Karpas-422 (cell line): Measurements from ENCODE around the gene HPS5. TPM values are rescaled to one million over a fixed set of nuclear protein-coding genes. Genes with fewer than 3 reads are reported as not detected.

Source experiments
- DNase-seq: peaks from one replicate; pipeline ENCODE4 v3.0.0-alpha.2; 2015
- H2AFZ ChIP-seq: fragments of 200-600 bp; sonication (generic); 2 replicates; pipeline ENCODE4 v1.6.1; 2014; ENCODE audit warnings: antibody characterized with exemption, low read length, mixed read lengths
- H3K27ac ChIP-seq: fragments of 200-600 bp; sonication (generic); 2 replicates; pipeline ENCODE4 v1.5.1; 2014; ENCODE audit warnings: mild to moderate bottlenecking, low read length, moderate library complexity
- H3K27me3 ChIP-seq: fragments of 200-600 bp; sonication (generic); 2 replicates; pipeline ENCODE4 v1.6.1; 2014; ENCODE audit warnings: low read length, mixed read lengths
- H3K36me3 ChIP-seq: fragments of 200-600 bp; sonication (generic); 2 replicates; pipeline ENCODE4 v1.6.1; 2014; ENCODE audit warnings: low read length, mixed read lengths; ENCODE audit not compliant: insufficient read depth
- H3K4me1 ChIP-seq: fragments of 200-600 bp; sonication (generic); 2 replicates; pipeline ENCODE4 v1.6.1; 2014; ENCODE audit warnings: mild to moderate bottlenecking, low read length, mixed read lengths
- H3K4me2 ChIP-seq: fragments of 200-600 bp; sonication (generic); 2 replicates; pipeline ENCODE4 v1.6.1; 2014; ENCODE audit warnings: low read length, low read depth, mild to moderate bottlenecking; ENCODE audit not compliant: poor library complexity, severe bottlenecking
- H3K4me3 ChIP-seq: fragments of 200-600 bp; sonication (generic); 2 replicates; pipeline ENCODE4 v1.5.1; 2014; ENCODE audit warnings: mild to moderate bottlenecking, antibody characterized with exemption, low read length, mixed read lengths
- H3K79me2 ChIP-seq: fragments of 200-600 bp; sonication (generic); 2 replicates; pipeline ENCODE4 v1.6.1; 2014; ENCODE audit warnings: mild to moderate bottlenecking, low read length, mixed read lengths
- H3K9ac ChIP-seq: fragments of 200-600 bp; sonication (generic); 2 replicates; pipeline ENCODE4 v1.6.0; 2014; ENCODE audit warnings: low read length
- H3K9me2 ChIP-seq: fragments of 200-600 bp; sonication (generic), shearing (Covaris generic); replicated peaks from 2 replicates; pipeline ENCODE4 v1.6.0; 2014; ENCODE audit warnings: mild to moderate bottlenecking, low read length, moderate library complexity; ENCODE audit not compliant: insufficient read depth
- H3K9me3 ChIP-seq: fragments of 300-700, 200-600 bp; sonication (generic); 2 replicates; pipeline ENCODE4 v1.6.1; 2014; ENCODE audit warnings: low read length, mixed read lengths
- H4K20me1 ChIP-seq: fragments of 200-600 bp; sonication (generic); 2 replicates; pipeline ENCODE4 v1.6.1; 2014; ENCODE audit warnings: mild to moderate bottlenecking, antibody characterized with exemption, low read length, low read depth; ENCODE audit not compliant: insufficient read depth
- total RNA-seq: library from RNA; depleted of rRNA; stranded (reverse); fragments of >200 nt; shearing (Covaris generic); gene quantifications from 2 replicates; pipeline ENCODE4 v1.2.3, GENCODE V29; 2014; ENCODE audit warnings: low replicate concordance

The HPS5 gene
- total RNA-seq, 1 experiment from 2014 or later: 44.2 TPM

DNA sequence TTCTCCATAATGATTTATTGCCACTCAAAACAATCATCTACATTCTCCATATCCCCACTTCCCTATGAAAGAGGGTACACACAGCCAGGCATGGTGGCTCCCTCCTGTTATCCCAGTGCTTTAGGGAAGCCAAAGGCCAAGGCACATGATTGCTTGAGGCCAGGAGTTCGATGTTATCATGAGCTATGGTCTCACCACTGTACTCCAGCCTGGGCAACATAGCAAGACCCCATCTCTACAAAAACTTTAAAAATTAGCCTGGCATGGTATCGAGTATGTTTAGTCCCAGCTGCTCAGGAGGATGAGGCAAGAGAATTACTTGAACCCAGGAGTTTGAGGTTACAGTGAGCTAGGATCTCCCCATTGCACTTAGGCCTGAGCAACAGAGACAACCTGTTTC lies 6.0 kb downstream of the HPS5 start:
- Histone ChIP-seq H3K36me3 (peaks cover 37% of the 10 kb centered on the region), H3K27ac (no peak overlapping the region), H3K9me3 (no peaks in the 10 kb centered on the region), H3K9ac (no peak overlapping the region), H4K20me1 (peaks cover 6% of the 10 kb centered on the region; the same call in 1 of the 2 replicates), H3K79me2 (peaks cover 87% of the 10 kb centered on the region), H2AFZ (no peak overlapping the region), H3K4me2 (no peak overlapping the region), H3K4me1 (peaks cover 48% of the 10 kb centered on the region), H3K4me3 (no peak overlapping the region), H3K27me3 (no peaks in the 10 kb centered on the region), H3K9me2 (no peaks in the 10 kb centered on the region)
- no peak for DNase-seq

DNA sequence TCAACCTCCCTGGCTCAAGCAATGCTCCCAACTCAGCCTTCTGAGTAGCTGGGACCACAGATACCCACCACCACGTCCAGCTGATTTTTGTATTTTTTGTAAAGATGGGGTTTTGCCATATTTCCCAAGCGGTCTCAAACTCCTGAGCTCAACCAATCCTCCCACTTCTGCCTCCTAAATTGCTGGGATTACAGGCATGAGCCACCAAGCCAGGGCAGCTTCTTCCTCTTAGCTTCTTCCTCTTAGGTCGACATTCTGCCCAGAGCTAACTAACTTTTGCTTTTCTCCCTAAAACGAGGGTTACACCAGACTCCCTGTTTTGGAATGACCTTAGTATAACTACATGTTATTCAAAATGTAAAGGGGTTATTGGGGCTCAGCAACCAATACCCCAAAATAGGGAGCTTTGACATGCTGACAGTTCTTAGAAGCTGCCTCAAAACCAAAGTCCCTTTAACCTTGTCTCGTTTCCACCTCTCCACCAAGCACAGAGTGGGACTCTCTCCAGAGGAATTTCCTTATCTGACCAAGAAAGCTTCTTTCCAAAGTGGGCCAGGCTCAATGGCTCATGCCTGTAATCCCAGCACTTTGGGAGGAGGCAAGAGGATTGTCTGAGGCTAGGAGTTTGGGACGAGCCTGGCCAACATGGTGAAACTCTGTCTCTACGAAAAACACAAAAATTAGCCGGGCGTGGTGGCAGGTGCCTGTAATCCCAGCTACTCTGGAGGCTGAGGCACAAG lies 7.0 kb downstream of the HPS5 start:
- Histone ChIP-seq H4K20me1 (peaks cover 6% of the 10 kb centered on the region; the same call in 1 of the 2 replicates), H3K27ac (no peak overlapping the region), H3K27me3 (no peaks in the 10 kb centered on the region), H3K9ac (no peak overlapping the region), H2AFZ (no peak overlapping the region), H3K4me1 (peaks cover 44% of the 10 kb centered on the region), H3K79me2 (peaks cover 81% of the 10 kb centered on the region), H3K9me3 (no peaks in the 10 kb centered on the region), H3K4me2 (no peak overlapping the region), H3K9me2 (no peaks in the 10 kb centered on the region), H3K36me3 (peaks cover 46% of the 10 kb centered on the region), H3K4me3 (no peak overlapping the region)
- DNase-seq: no peak

- Histone ChIP-seq H3K27me3 (no peaks in the 10 kb centered on the region), H3K27ac (no peak overlapping the region), H3K4me2 (no peak overlapping the region), H3K4me1 (peaks cover 36% of the 10 kb centered on the region), H3K9me3 (no peaks in the 10 kb centered on the region), H4K20me1 (peaks cover 6% of the 10 kb centered on the region; the same call in 1 of the 2 replicates), H3K4me3 (no peak overlapping the region), H3K36me3 (peaks cover 51% of the 10 kb centered on the region), H2AFZ (no peak overlapping the region), H3K9ac (no peak overlapping the region), H3K79me2 (peaks cover 73% of the 10 kb centered on the region), H3K9me2 (no peaks in the 10 kb centered on the region)
- DNase-seq: no peak
Measured at GRCh38 chr11:18313965-18314763, 7.8 kb downstream of the HPS5 start.

- H3K4me2 ChIP-seq: no peak overlapping the region
- H3K9me3 ChIP-seq: no peaks in the 10 kb centered on the region
- H3K27ac ChIP-seq: no peak overlapping the region
- peaks cover 29% of the 10 kb centered on the region for H3K4me1 ChIP-seq
- no peak overlapping the region for H3K9ac ChIP-seq
- H3K36me3 ChIP-seq: peaks cover 52% of the 10 kb centered on the region
- DNase-seq: no peak
- peaks cover 60% of the 10 kb centered on the region for H3K79me2 ChIP-seq
- H3K4me3 ChIP-seq: no peak overlapping the region
- no peaks in the 10 kb centered on the region for H3K27me3 ChIP-seq
- H4K20me1 ChIP-seq: peaks cover 6% of the 10 kb centered on the region; the same call in 1 of the 2 replicates
- no peaks in the 10 kb centered on the region for H3K9me2 ChIP-seq
- no peak overlapping the region for H2AFZ ChIP-seq
Measured at GRCh38 chr11:18312663-18313420, 9.1 kb downstream of the HPS5 start.

DNA sequence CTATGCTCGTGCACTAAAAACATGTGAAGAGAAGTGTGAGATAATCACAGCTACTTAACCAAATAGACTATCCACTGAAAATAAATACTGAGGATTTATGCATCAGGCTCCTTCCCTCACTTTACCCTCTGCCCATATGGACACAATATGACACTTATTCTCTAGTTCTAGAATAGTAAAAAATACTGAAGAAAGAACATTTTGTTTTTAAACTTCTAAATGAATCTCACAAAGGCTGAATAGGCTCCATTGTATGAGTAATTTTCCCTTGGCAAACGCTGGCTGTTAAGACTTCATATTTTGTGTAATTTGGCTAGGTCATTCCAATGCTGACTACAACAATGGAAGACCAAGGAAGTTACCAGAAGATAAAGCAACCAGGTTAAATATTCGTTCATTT lies 9.9 kb downstream of the HPS5 start:
- Histone ChIP-seq H3K27ac (no peak overlapping the region), H4K20me1 (peaks cover 6% of the 10 kb centered on the region; the same call in 1 of the 2 replicates), H3K4me1 (peaks cover 29% of the 10 kb centered on the region), H3K9ac (no peak overlapping the region), H3K4me2 (no peak overlapping the region), H3K79me2 (peaks cover 52% of the 10 kb centered on the region), H2AFZ (no peak overlapping the region), H3K9me2 (no peaks in the 10 kb centered on the region), H3K27me3 (no peaks in the 10 kb centered on the region), H3K36me3 (peaks cover 51% of the 10 kb centered on the region), H3K9me3 (no peaks in the 10 kb centered on the region), H3K4me3 (no peak overlapping the region)
- no peak for DNase-seq

DNA sequence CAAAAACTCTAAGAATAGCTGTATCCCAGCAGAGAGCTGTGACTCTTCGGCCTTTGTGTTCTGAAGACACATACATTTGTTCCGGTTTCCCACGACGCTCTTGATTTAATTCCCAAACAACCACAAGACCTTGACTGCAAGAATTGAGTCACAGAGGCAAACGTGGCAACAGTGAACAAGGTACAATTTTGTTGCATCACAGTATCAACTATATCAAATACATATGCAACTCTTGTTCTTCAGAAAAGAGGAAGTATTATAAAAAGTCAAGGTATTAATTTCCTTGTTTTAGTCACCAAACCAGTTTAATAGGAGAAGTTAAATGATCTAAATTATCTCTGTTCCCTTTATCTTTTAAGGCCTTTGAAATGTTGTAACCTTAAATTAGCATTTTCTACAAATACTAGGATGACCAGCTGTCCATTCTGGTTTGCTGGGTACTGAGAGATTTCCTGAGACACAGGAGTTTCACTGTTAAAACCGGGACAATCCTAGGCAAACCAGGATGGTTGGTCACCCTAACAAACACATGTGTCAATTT lies 11.1 kb downstream of the HPS5 start:
- Histone ChIP-seq H3K36me3 (peaks cover 56% of the 10 kb centered on the region), H3K4me1 (peaks cover 29% of the 10 kb centered on the region), H3K4me3 (no peak overlapping the region), H2AFZ (no peak overlapping the region), H3K27me3 (no peaks in the 10 kb centered on the region), H3K4me2 (peak overlapping the region; percentile 49), H4K20me1 (peaks cover 6% of the 10 kb centered on the region; the same call in 1 of the 2 replicates), H3K27ac (peak overlapping the region; percentile 88), H3K9ac (0 out of 2 replicates have a peak overlapping the region, but pooled peaks have one; percentile 28), H3K9me3 (no peaks in the 10 kb centered on the region), H3K79me2 (peaks cover 41% of the 10 kb centered on the region), H3K9me2 (no peaks in the 10 kb centered on the region)
- DNase-seq: peak; percentile 66

DNA sequence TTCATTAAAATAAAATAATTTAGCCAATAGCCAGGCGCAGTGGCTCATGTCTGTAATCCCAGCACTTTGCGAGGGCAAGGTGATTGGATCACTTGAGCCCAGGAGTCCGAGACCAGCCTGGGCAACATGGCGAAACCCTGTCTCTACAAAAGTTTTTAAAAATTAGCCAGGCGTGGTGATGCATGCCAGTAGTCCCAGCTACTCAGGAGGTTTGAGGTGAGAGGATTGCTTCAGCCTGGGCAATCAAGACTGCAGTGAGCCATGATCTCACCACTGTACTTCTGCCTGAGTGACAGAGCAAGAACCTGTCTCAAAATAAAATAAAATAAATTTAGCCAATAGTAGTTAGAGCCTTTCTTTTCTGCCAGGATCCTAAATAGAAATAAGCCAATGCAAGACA lies 12.2 kb downstream of the HPS5 start:
- Histone ChIP-seq H3K27me3 (no peaks in the 10 kb centered on the region), H3K9me2 (no peaks in the 10 kb centered on the region), H3K27ac (no peak overlapping the region), H3K9ac (no peak overlapping the region), H3K9me3 (no peaks in the 10 kb centered on the region), H3K4me1 (peaks cover 29% of the 10 kb centered on the region), H3K4me2 (no peak overlapping the region), H4K20me1 (peaks cover 6% of the 10 kb centered on the region; the same call in 1 of the 2 replicates), H3K4me3 (no peak overlapping the region), H3K79me2 (peaks cover 30% of the 10 kb centered on the region), H3K36me3 (peaks cover 62% of the 10 kb centered on the region), H2AFZ (no peak overlapping the region)
- no peak for DNase-seq
